Upper lobe of left lung (tissue), 6 donors: ENCODE measurements around the gene SEMA5A. TPM values are rescaled to one million over a fixed set of nuclear protein-coding genes. Genes with fewer than 3 reads are reported as not detected.

Experiments used
- ATAC-seq, 2 donors: fragments of 200-7000 bp; cut with Tn5 transposase; one replicate each; pipeline ENCODE4 v1.9.1; 2022; ENCODE audit warnings: mild to moderate bottlenecking in 2 of 2, moderate library complexity in 2 of 2; ENCODE audit not compliant: low FRiP score in 2 of 2
- DNase-seq, 2 donors: peaks; one replicate each; pipeline ENCODE4 v3.0.0-alpha.2; 2019 to 2020
- H3K27ac ChIP-seq, 4 donors: fragments of 200-600 bp; sonication (generic); one replicate each; pipeline ENCODE4 v1.5.1; 2016 to 2019
- H3K27me3 ChIP-seq, 4 donors: fragments of 200-600 bp; sonication (generic); one replicate each; pipeline ENCODE4 v1.5.1; 2017 to 2019
- H3K36me3 ChIP-seq, 4 donors: fragments of 200-600 bp; sonication (generic); one replicate each; pipeline ENCODE4 v1.5.1; 2016 to 2019
- H3K4me1 ChIP-seq, 4 donors: fragments of 200-600 bp; sonication (generic); one replicate each; pipeline ENCODE4 v1.5.1; 2018 to 2019
- H3K4me3 ChIP-seq, 4 donors: fragments of 200-600 bp; sonication (generic); one replicate each; pipeline ENCODE4 v1.5.1; 2017 to 2019; ENCODE audit warnings: mild to moderate bottlenecking in 2 of 4, moderate library complexity in 1 of 4
- H3K9me3 ChIP-seq, 4 donors: fragments of 200-600 bp; sonication (generic); one replicate each; pipeline ENCODE4 v1.5.1; 2018 to 2019
- CTCF ChIP-seq, 6 experiments: fragments of 450-650 bp in 4 of 6; fragments of 200-600 bp in 2 of 6; sonication (generic) in 2 of 6; IDR thresholded peaks; one replicate each; pipeline ENCODE4 v1.5.1; 2016 to 2019; ENCODE audit warnings: antibody characterized with exemption in 6 of 6
- EP300 ChIP-seq, 4 donors: sonication (generic); formaldehyde crosslinking; IDR thresholded peaks; one replicate each; pipeline ENCODE4 v1.5.1; 2017; ENCODE audit warnings: antibody characterized with exemption in 4 of 4, control low read depth in 2 of 4
- POLR2A ChIP-seq, 4 donors: fragments of 450-650 bp; IDR thresholded peaks; one replicate each; pipeline ENCODE4 v1.5.1; 2016 to 2017; ENCODE audit warnings: antibody characterized with exemption in 4 of 4, mild to moderate bottlenecking in 2 of 4
- POLR2AphosphoS5 ChIP-seq, 2 donors: sonication (generic); formaldehyde crosslinking; IDR thresholded peaks; one replicate each; pipeline ENCODE4 v1.5.1; 2017; ENCODE audit warnings: antibody characterized with exemption in 2 of 2
- WGBS, 2 donors: methylation state at CpG; one replicate each; pipeline ENCODE4 v1.1.5; 2017 to 2018; 5-methylcytosine and 5-hydroxymethylcytosine counted together
- total RNA-seq, 6 donors: library from RNA; depleted of rRNA in 4 of 6; stranded (reverse); fragments of >200 nt in 4 of 6; gene quantifications; one replicate each; pipeline versions ENCODE4 v1.1.0 to v1.2.1, GENCODE V29; 2016 to 2021
- donor health status: DM: no; HTN: no; CAD: no; lungs with moderate emphysema.
- donor health status: DM: no; HTN: yes; CAD: no; lungs with severe emphysema.

SEMA5A gene
- total RNA-seq, 6 donors from 2014 or later: 5.2 to 40.5 (median 27.5) TPM

- H3K27ac ChIP-seq: no peak overlapping the region
- no peak overlapping the region for H3K4me3 ChIP-seq
- no peaks in the 10 kb centered on the region for H3K4me1 ChIP-seq
- 74 to 77% methylated on average over 6 of the region's 6 CpGs for WGBS, 2 donors
- no peaks in the 10 kb centered on the region for H3K36me3 ChIP-seq
- H3K27me3 ChIP-seq: no peaks in the 10 kb centered on the region
- H3K9me3 ChIP-seq: no peaks in the 10 kb centered on the region
- no peak for TF ChIP-seq POLR2A (IDR thresholded peaks at IDR 0.05)
- ATAC-seq (no peak), DNase-seq (no peak)
Measured at GRCh38 chr5:9318031-9318430, 227.8 kb downstream of the SEMA5A start.

- no peak for TF ChIP-seq POLR2AphosphoS5 (IDR thresholded peaks at IDR 0.05)
- TF ChIP-seq POLR2A (IDR thresholded peaks at IDR 0.05): no peak
- no peak for TF ChIP-seq EP300 (IDR thresholded peaks at IDR 0.05)
- TF ChIP-seq CTCF (IDR thresholded peaks at IDR 0.05): no peak
- no peak for DNase-seq
- no peak overlapping the region for H3K4me3 ChIP-seq
- no peaks in the 10 kb centered on the region for H3K9me3 ChIP-seq
- no peak overlapping the region for H3K27ac ChIP-seq
- no peaks in the 10 kb centered on the region for H3K4me1 ChIP-seq
- no peaks in the 10 kb centered on the region for H3K36me3 ChIP-seq
- ATAC-seq: no peak
- H3K27me3 ChIP-seq: no peaks in the 10 kb centered on the region
Measured at GRCh38 chr5:9316733-9317132, 229.1 kb downstream of the SEMA5A start.

- no peak overlapping the region for H3K4me3 ChIP-seq
- no peaks in the 10 kb centered on the region for H3K9me3 ChIP-seq
- TF ChIP-seq EP300 (IDR thresholded peaks at IDR 0.05) (no peak), CTCF (IDR thresholded peaks at IDR 0.05) (no peak), POLR2AphosphoS5 (IDR thresholded peaks at IDR 0.05) (no peak), POLR2A (IDR thresholded peaks at IDR 0.05) (no peak)
- ATAC-seq (no peak), DNase-seq (no peak)
- no peaks in the 10 kb centered on the region for H3K27me3 ChIP-seq
- H3K27ac ChIP-seq: no peak overlapping the region
- no peaks in the 10 kb centered on the region for H3K36me3 ChIP-seq
- 55 to 66% methylated on average over 3 of the region's 3 CpGs for WGBS, 2 donors
- no peaks in the 10 kb centered on the region for H3K4me1 ChIP-seq
Measured at GRCh38 chr5:9316041-9316440, 229.8 kb downstream of the SEMA5A start.

GRCh38 chr5:9314558-9314957 is 231.3 kb downstream of the SEMA5A start:
- TF ChIP-seq POLR2A (IDR thresholded peaks at IDR 0.05) (no peak), POLR2AphosphoS5 (IDR thresholded peaks at IDR 0.05) (no peak), EP300 (IDR thresholded peaks at IDR 0.05) (no peak), CTCF (IDR thresholded peaks at IDR 0.05) (no peak)
- ATAC-seq (no peak), DNase-seq (no peak)
- Histone ChIP-seq H3K4me3 (no peak overlapping the region), H3K27me3 (no peaks in the 10 kb centered on the region), H3K9me3 (no peaks in the 10 kb centered on the region), H3K36me3 (no peaks in the 10 kb centered on the region), H3K27ac (no peak overlapping the region), H3K4me1 (no peaks in the 10 kb centered on the region)
- WGBS, 2 donors: 52 to 67% methylated on average over 6 of the region's 6 CpGs

GRCh38 chr5:9313751-9314150 is 232.1 kb downstream of the SEMA5A start:
- Histone ChIP-seq H3K27ac (no peak overlapping the region), H3K36me3 (no peaks in the 10 kb centered on the region), H3K4me1 (no peaks in the 10 kb centered on the region), H3K9me3 (no peaks in the 10 kb centered on the region), H3K27me3 (no peaks in the 10 kb centered on the region), H3K4me3 (no peak overlapping the region)
- no peak for TF ChIP-seq CTCF (IDR thresholded peaks at IDR 0.05)
- TF ChIP-seq POLR2AphosphoS5 (IDR thresholded peaks at IDR 0.05): no peak
- no peak for TF ChIP-seq EP300 (IDR thresholded peaks at IDR 0.05)
- no peak for TF ChIP-seq POLR2A (IDR thresholded peaks at IDR 0.05)
- ATAC-seq (no peak), DNase-seq (no peak)
